Liver (tissue), 9 donors: ENCODE results near the gene UNC5A. TPM values are rescaled to one million over a fixed set of nuclear protein-coding genes. Genes with fewer than 3 reads are reported as not detected.

Experiments
- DNase-seq: peaks from one replicate; pipeline ENCODE4 v3.0.0-alpha.2; 2017; ENCODE audit warnings: low spot score
- H3K27ac ChIP-seq, 2 donors: one replicate each; pipeline ENCODE4 v1.7.0; 2013; ENCODE audit warnings: inconsistent platforms in 2 of 2, low read length in 2 of 2, control low read depth in 1 of 2, low read depth in 1 of 2, mild to moderate bottlenecking in 1 of 2
- H3K27me3 ChIP-seq, 4 donors: one replicate each; pipeline versions ENCODE4 v1.6.1 to v1.7.0; 2013; ENCODE audit warnings: low read length in 3 of 4, inconsistent platforms in 1 of 4, mild to moderate bottlenecking in 1 of 4, moderate library complexity in 1 of 4; ENCODE audit not compliant: control insufficient read depth in 4 of 4, insufficient read depth in 4 of 4
- H3K36me3 ChIP-seq, 4 donors: one replicate each; pipeline versions ENCODE4 v1.6.1 to v1.7.0; 2013; ENCODE audit warnings: low read length in 3 of 4, mild to moderate bottlenecking in 3 of 4, low read depth in 1 of 4, moderate library complexity in 1 of 4; ENCODE audit not compliant: control insufficient read depth in 4 of 4, insufficient read depth in 3 of 4
- H3K4me1 ChIP-seq, 4 donors: one replicate each; pipeline versions ENCODE4 v1.6.1 to v1.7.0; 2013; ENCODE audit warnings: low read length in 3 of 4, mild to moderate bottlenecking in 3 of 4, moderate library complexity in 1 of 4; ENCODE audit not compliant: control insufficient read depth in 4 of 4, insufficient read depth in 4 of 4
- H3K4me3 ChIP-seq, 3 donors: one replicate each; pipeline versions ENCODE4 v1.6.1 to v1.7.0; 2013; ENCODE audit warnings: low read length in 3 of 3, control low read depth in 1 of 3, low read depth in 1 of 3, mild to moderate bottlenecking in 1 of 3
- H3K9ac ChIP-seq, 2 donors: one replicate each; pipeline ENCODE4 v1.7.0; 2013; ENCODE audit warnings: low read length in 2 of 2, mild to moderate bottlenecking in 2 of 2, moderate library complexity in 2 of 2, control low read depth in 1 of 2, low read depth in 1 of 2
- H3K9me3 ChIP-seq, 4 donors: one replicate each; pipeline versions ENCODE4 v1.6.1 to v1.7.0; 2013; ENCODE audit warnings: low read length in 3 of 4; ENCODE audit not compliant: control insufficient read depth in 4 of 4
- ATF3 ChIP-seq: IDR thresholded peaks from 2 replicates; pipeline ENCODE4 v1.6.1; 2016; ENCODE audit warnings: antibody characterized with exemption
- CTCF ChIP-seq: fragments of 150-350 bp; IDR thresholded peaks from 2 replicates; pipeline ENCODE4 v1.5.1; 2017; ENCODE audit warnings: improper control_type of control experiment, low read depth, low read length; ENCODE audit not compliant: missing input control
- EGR1 ChIP-seq, 2 donors: IDR thresholded peaks; 2 replicates each; pipeline ENCODE4 v1.6.1; 2016 to 2018; ENCODE audit warnings: antibody characterized with exemption in 2 of 2, low read depth in 2 of 2
- FOXA1 ChIP-seq: IDR thresholded peaks from 2 replicates; pipeline ENCODE4 v1.6.1; 2016; ENCODE audit warnings: antibody characterized with exemption
- FOXA2 ChIP-seq: IDR thresholded peaks from 2 replicates; pipeline ENCODE4 v1.6.1; 2016; ENCODE audit warnings: antibody characterized with exemption
- GABPA ChIP-seq, 2 donors: IDR thresholded peaks in 1 of 2; conservative IDR thresholded peaks in 1 of 2; 2 replicates each; pipeline ENCODE4 v1.6.1; 2016; ENCODE audit warnings: antibody characterized with exemption in 2 of 2, mild to moderate bottlenecking in 1 of 2, moderate library complexity in 1 of 2
- HNF4A ChIP-seq, 2 donors: conservative IDR thresholded peaks; 2 replicates each; pipeline ENCODE4 v1.6.1; 2016; ENCODE audit warnings: antibody characterized with exemption in 2 of 2, mild to moderate bottlenecking in 2 of 2
- HNF4G ChIP-seq: IDR thresholded peaks from 2 replicates; pipeline ENCODE4 v1.6.1; 2016; ENCODE audit warnings: antibody characterized with exemption
- JUND ChIP-seq, 2 donors: IDR thresholded peaks; 2 replicates each; pipeline ENCODE4 v1.6.1; 2016; ENCODE audit warnings: antibody characterized with exemption in 2 of 2
- MAX ChIP-seq: IDR thresholded peaks from 2 replicates; pipeline ENCODE4 v1.6.1; 2016; ENCODE audit warnings: antibody characterized with exemption
- NR2F2 ChIP-seq: IDR thresholded peaks from 2 replicates; pipeline ENCODE4 v1.6.1; 2016; ENCODE audit warnings: antibody characterized with exemption
- RAD21 ChIP-seq, 2 donors: IDR thresholded peaks; 2 replicates each; pipeline ENCODE4 v1.6.1; 2016; ENCODE audit warnings: antibody characterized with exemption in 2 of 2, mild to moderate bottlenecking in 2 of 2
- REST ChIP-seq: IDR thresholded peaks from 2 replicates; pipeline ENCODE4 v1.6.1; 2016; ENCODE audit warnings: antibody characterized with exemption, mild to moderate bottlenecking
- RXRA ChIP-seq, 2 donors: IDR thresholded peaks; 2 replicates each; pipeline ENCODE4 v1.6.1; 2017 to 2018; ENCODE audit warnings: antibody characterized with exemption in 2 of 2, mild to moderate bottlenecking in 1 of 2
- SP1 ChIP-seq: IDR thresholded peaks from 2 replicates; pipeline ENCODE4 v1.6.1; 2018; ENCODE audit warnings: antibody characterized with exemption, mild to moderate bottlenecking
- TAF1 ChIP-seq: conservative IDR thresholded peaks from 2 replicates; pipeline ENCODE4 v1.6.1; 2016; ENCODE audit warnings: antibody characterized with exemption, mild to moderate bottlenecking
- YY1 ChIP-seq: IDR thresholded peaks from 2 replicates; pipeline ENCODE4 v1.6.1; 2016; ENCODE audit warnings: antibody characterized with exemption, mild to moderate bottlenecking
- ZBTB33 ChIP-seq: IDR thresholded peaks from 2 replicates; pipeline ENCODE4 v1.6.1; 2016; ENCODE audit warnings: antibody characterized with exemption
- WGBS: extraction: QIAGEN DNeasy Blood & Tissue Kit; methylation state at CpG from one replicate; pipeline ENCODE4 v1.1.7; 2013; 5-methylcytosine and 5-hydroxymethylcytosine counted together
- polyA plus RNA-seq, 2 donors: library from polyadenylated mRNA; stranded (reverse) in 1 of 2; unstranded in 1 of 2; fragments of 200-250 nt in 1 of 2; fragments of >200 nt in 1 of 2; fragmentation: Nextera tagmentation in 1 of 2; extraction: Ambion mirVana in 1 of 2; gene quantifications; one replicate each; pipeline versions ENCODE4 v1.2.1 to v1.2.3, GENCODE V29; 2013 to 2015
- total RNA-seq, 2 donors: library from RNA; depleted of rRNA; stranded (reverse); fragments of >200 nt; gene quantifications; one replicate each; pipeline ENCODE4 v1.2.3, GENCODE V29; 2014
- donor health status: healthy.
- donor health status: healthy.
- donor health status: healthy.
- donor health status: healthy.
- donor health status: healthy.

The UNC5A gene
- total and polyA plus RNA-seq, 4 donors: under 0.01 to 0.07 (median 0.03) TPM; not detected in 1

- no peaks in the 10 kb centered on the region for H3K36me3 ChIP-seq
- H3K9ac ChIP-seq: no peak overlapping the region
- no peaks in the 10 kb centered on the region for H3K4me1 ChIP-seq
- WGBS: 76% methylated on average over 11 of the region's 11 CpGs
- H3K27me3 ChIP-seq: peaks cover 0 to 9% (median 0%) of the 10 kb centered on the region in 4 donors
- TF ChIP-seq ATF3 (no peak), EGR1 (IDR thresholded peaks at IDR 0.05; ENCODE audit: low read depth in 2 of 2) (no peak), RAD21 (IDR thresholded peaks at IDR 0.05) (no peak), HNF4A (conservative IDR thresholded peaks at IDR 0.05) (no peak), TAF1 (no peak), RXRA (IDR thresholded peaks at IDR 0.05) (no peak), HNF4G (no peak), JUND (IDR thresholded peaks at IDR 0.05) (no peak), CTCF (no peak), ZBTB33 (no peak), FOXA2 (no peak), FOXA1 (no peak), YY1 (no peak), GABPA (IDR thresholded peaks at IDR 0.05 in 1 of 2, conservative IDR thresholded peaks at IDR 0.05 in 1 of 2) (no peak), SP1 (no peak), NR2F2 (no peak), MAX (no peak), REST (no peak)
- DNase-seq: no peak
- no peaks in the 10 kb centered on the region for H3K9me3 ChIP-seq
- H3K4me3 ChIP-seq: no peak overlapping the region
- no peak overlapping the region for H3K27ac ChIP-seq
Observed at GRCh38 chr5:176860381-176860780, 50.0 kb downstream of the UNC5A start.
